Measurements from ENCODE around the gene ERC1. TPM values are rescaled to one million over a fixed set of nuclear protein-coding genes. Genes with fewer than 3 reads are reported as not detected.

ERC1 gene
- total RNA-seq, 2 experiments from 2014 or later: 40.1 to 49.6 TPM

GRCh38 chr12:1436015-1436414 is 445.0 kb downstream of the ERC1 start:
- POLR2A ChIA-PET: no interaction called here

DNA sequence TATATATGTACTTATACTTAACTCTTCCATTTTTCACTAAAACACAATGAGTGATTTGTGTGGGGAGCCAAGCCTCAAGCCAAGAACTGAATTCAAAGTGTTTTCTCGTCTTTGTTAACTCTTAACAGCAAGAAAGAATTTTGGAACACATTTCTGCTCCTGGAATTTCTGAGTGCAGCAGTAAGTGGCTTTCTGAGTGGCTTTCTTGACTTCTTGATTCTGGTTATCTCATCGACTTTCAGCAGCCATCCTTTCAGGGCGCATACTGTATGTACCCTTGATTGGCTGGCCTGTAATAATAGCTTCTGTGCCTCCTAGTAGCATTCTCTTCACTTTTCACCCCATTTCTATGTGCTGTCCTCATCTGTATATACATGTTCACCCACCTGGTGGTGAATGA is 446.0 kb downstream of the ERC1 start:
- Mint-ChIP-seq H3K9me3 (no peaks in the 10 kb centered on the region), H3K4me1 (ENCODE audit: low read depth) (no peaks in the 10 kb centered on the region), H3K36me3 (ENCODE audit: low read depth) (peaks cover 19% of the 10 kb centered on the region), H3K27ac (no peak overlapping the region), H3K27me3 (no peaks in the 10 kb centered on the region), H3K4me3 (no peak overlapping the region)
- ChIA-PET CTCF (no interaction called here), POLR2A (no interaction called here)
- Histone ChIP-seq H3K27me3 (ENCODE audit: control insufficient read depth in 1 of 2, insufficient read depth in 2 of 2, low read length in 2 of 2) (no peaks in the 10 kb centered on the region), H3K27ac (ENCODE audit: low read depth in 1 of 2, low read length in 2 of 2) (no peak overlapping the region), H3K4me3 (ENCODE audit: low read length) (no peak overlapping the region), H3K4me1 (ENCODE audit: insufficient read depth, low read length) (no peaks in the 10 kb centered on the region), H3K36me3 (ENCODE audit: insufficient read depth, low read length) (no peaks in the 10 kb centered on the region), H3K9me3 (ENCODE audit: control insufficient read depth in 1 of 2, insufficient read depth in 1 of 2, low read length in 2 of 2) (no peaks in the 10 kb centered on the region)
- TF ChIP-seq CTCF (IDR thresholded peaks at IDR 0.05): no peak
- DNase-seq (no peak), ATAC-seq (ENCODE audit: poor library complexity) (no peak)
- intact Hi-C loops (cut with DNase I, micrococcal nuclease): no loop called here

More at GRCh38 chr12:1436015-1436414, 445.0 kb downstream of the ERC1 start:
- intact Hi-C loops (cut with DNase I, micrococcal nuclease): no loop called here
- Histone ChIP-seq H3K9me3 (ENCODE audit: control insufficient read depth in 1 of 2, insufficient read depth in 1 of 2, low read length in 2 of 2) (no peaks in the 10 kb centered on the region), H3K4me1 (ENCODE audit: insufficient read depth, low read length) (no peaks in the 10 kb centered on the region), H3K36me3 (ENCODE audit: insufficient read depth, low read length) (no peaks in the 10 kb centered on the region), H3K27me3 (ENCODE audit: control insufficient read depth in 1 of 2, insufficient read depth in 2 of 2, low read length in 2 of 2) (no peaks in the 10 kb centered on the region), H3K4me3 (ENCODE audit: low read length) (no peak overlapping the region), H3K27ac (ENCODE audit: low read depth in 1 of 2, low read length in 2 of 2) (no peak overlapping the region)
- no peaks in the 10 kb centered on the region for H3K9me3 Mint-ChIP-seq
- CTCF ChIA-PET: no interaction called here
- no peak overlapping the region for H3K27ac Mint-ChIP-seq
- DNase-seq (no peak), ATAC-seq (ENCODE audit: poor library complexity) (no peak)
- TF ChIP-seq CTCF (IDR thresholded peaks at IDR 0.05): no peak
- no peaks in the 10 kb centered on the region for H3K27me3 Mint-ChIP-seq
- peaks cover 15% of the 10 kb centered on the region for H3K36me3 Mint-ChIP-seq (ENCODE audit: low read depth)
- no peaks in the 10 kb centered on the region for H3K4me1 Mint-ChIP-seq (ENCODE audit: low read depth)
- no peak overlapping the region for H3K4me3 Mint-ChIP-seq

DNA sequence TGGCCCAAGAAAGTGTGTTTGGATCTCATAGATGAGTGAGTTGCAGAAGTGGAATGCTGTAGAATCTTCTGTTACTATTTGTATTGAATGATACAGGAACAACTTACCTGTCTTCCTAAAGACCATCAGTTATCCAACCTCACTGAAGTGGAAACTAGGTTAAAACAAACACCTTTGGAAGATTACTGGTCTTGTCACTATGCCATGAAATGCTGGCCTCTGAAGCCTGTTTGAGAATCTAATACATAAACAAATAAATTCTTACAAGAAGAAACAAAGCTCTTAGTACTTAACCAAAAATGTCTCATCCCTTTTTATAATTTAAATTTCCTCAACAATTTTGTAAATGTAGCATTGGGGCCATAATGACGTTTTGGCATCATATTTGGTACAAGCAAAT is 448.2 kb downstream of the ERC1 start:
- H3K4me1 Mint-ChIP-seq (ENCODE audit: low read depth): no peaks in the 10 kb centered on the region
- Histone ChIP-seq H3K27me3 (ENCODE audit: control insufficient read depth in 1 of 2, insufficient read depth in 2 of 2, low read length in 2 of 2) (no peaks in the 10 kb centered on the region), H3K9me3 (ENCODE audit: control insufficient read depth in 1 of 2, insufficient read depth in 1 of 2, low read length in 2 of 2) (no peaks in the 10 kb centered on the region), H3K4me3 (ENCODE audit: low read length) (no peak overlapping the region), H3K4me1 (ENCODE audit: insufficient read depth, low read length) (no peaks in the 10 kb centered on the region), H3K27ac (ENCODE audit: low read depth in 1 of 2, low read length in 2 of 2) (no peak overlapping the region), H3K36me3 (ENCODE audit: insufficient read depth, low read length) (no peaks in the 10 kb centered on the region)
- CTCF ChIA-PET: no interaction called here
- H3K27ac Mint-ChIP-seq: no peak overlapping the region
- H3K36me3 Mint-ChIP-seq (ENCODE audit: low read depth): peaks cover 32% of the 10 kb centered on the region
- no peak for ATAC-seq (ENCODE audit: poor library complexity)
- TF ChIP-seq CTCF (IDR thresholded peaks at IDR 0.05): no peak
- no peak for DNase-seq
- H3K4me3 Mint-ChIP-seq: no peak overlapping the region
- intact Hi-C loops (cut with DNase I, micrococcal nuclease): no loop called here
- POLR2A ChIA-PET: no interaction called here
- no peaks in the 10 kb centered on the region for H3K9me3 Mint-ChIP-seq
- no peaks in the 10 kb centered on the region for H3K27me3 Mint-ChIP-seq
